GM21737 (cell line): ENCODE measurements around the gene MALL.
"Not testable (repeated sequence)": the region's sequence is repeated elsewhere in the genome, so short reads cannot be mapped to it uniquely, and the experiment has no call there.

Source experiments
- ATAC-seq: cut with Tn5 transposase; IDR thresholded peaks from one replicate; pipeline ENCODE4 v1.9.1; 2021; ENCODE audit warnings: mild to moderate bottlenecking, moderate library complexity; ENCODE audit not compliant: unreplicated experiment

The MALL gene

GRCh38 chr2:110121052-110121334, 5.4 kb upstream of the MALL start:
- no peak for ATAC-seq

GRCh38 chr2:110120171-110121051, 4.8 kb upstream of the MALL start:
- no peak for ATAC-seq

- no peak for ATAC-seq
Observed at GRCh38 chr2:110116033-110116710, 550 bp upstream of the MALL start.

GRCh38 chr2:110114831-110115255, 779 bp downstream of the MALL start:
- no peak for ATAC-seq

- no peak for ATAC-seq
Observed at GRCh38 chr2:110113961-110114591, 1.5 kb downstream of the MALL start.

- ATAC-seq = not testable (repeated sequence)
Observed at GRCh38 chr2:110108291-110108690, 7.3 kb downstream of the MALL start.

GRCh38 chr2:110107092-110108079, 8.2 kb downstream of the MALL start:
- ATAC-seq = no peak

GRCh38 chr2:110106642-110107041, 9.0 kb downstream of the MALL start:
- no peak for ATAC-seq

GRCh38 chr2:110105608-110106467, 9.8 kb downstream of the MALL start:
- ATAC-seq = no peak

DNA sequence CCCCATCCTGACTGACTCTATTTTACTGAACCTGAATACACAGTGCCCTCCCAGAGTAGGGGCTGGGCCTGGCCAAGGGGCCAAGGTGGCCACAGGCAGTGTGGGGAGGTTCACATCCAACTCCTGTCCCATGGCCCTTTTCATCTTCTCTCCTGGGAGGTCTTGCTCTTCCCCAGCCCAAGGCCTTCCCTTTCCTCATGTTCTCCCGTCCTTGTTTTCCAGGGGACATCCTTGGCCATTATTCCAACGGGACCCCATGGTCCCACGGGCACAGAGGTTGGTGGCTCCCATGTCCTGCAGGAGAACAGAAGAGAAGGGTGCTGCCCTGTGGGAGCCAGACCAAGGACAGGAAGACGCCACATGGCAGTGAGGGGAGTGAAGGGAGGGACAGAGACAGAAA, 10.4 kb downstream of the MALL start:
- no peak for ATAC-seq

DNA sequence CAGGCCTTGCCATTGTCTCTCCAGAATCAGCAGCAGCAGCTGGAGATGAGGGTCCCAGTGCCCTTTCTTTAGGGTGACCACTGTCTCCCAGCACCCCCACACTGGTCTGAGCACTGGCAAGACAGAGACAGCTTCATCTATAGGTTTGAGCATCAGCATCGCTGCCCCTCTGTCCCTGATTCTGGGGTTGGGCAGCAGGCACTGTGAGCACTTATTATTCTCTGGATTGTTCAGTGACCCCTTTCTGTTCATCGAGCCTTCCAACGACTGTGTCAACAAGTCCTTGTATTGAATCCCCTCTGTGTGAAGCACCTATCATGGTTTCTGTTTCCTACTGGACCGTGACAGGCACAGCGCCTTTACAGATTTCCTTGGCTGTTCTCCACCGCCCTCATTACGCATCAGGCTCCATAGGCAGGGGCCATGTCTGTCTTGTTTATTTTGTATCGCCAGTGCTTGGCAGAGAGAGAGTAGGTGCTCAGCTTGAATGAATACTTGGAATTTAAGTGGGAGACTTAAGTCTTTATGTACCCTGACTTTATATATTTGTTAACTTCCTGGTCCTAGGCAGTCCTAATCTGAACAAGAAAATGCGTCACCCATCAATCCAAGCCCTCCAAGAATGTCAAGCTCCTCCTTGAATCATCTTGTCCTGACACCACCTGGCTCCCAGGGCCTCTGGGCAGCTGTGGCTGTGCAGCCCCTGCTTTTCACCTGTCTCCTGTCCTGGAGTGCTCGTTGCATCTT, 11.4 kb downstream of the MALL start:
- no peak for ATAC-seq

DNA sequence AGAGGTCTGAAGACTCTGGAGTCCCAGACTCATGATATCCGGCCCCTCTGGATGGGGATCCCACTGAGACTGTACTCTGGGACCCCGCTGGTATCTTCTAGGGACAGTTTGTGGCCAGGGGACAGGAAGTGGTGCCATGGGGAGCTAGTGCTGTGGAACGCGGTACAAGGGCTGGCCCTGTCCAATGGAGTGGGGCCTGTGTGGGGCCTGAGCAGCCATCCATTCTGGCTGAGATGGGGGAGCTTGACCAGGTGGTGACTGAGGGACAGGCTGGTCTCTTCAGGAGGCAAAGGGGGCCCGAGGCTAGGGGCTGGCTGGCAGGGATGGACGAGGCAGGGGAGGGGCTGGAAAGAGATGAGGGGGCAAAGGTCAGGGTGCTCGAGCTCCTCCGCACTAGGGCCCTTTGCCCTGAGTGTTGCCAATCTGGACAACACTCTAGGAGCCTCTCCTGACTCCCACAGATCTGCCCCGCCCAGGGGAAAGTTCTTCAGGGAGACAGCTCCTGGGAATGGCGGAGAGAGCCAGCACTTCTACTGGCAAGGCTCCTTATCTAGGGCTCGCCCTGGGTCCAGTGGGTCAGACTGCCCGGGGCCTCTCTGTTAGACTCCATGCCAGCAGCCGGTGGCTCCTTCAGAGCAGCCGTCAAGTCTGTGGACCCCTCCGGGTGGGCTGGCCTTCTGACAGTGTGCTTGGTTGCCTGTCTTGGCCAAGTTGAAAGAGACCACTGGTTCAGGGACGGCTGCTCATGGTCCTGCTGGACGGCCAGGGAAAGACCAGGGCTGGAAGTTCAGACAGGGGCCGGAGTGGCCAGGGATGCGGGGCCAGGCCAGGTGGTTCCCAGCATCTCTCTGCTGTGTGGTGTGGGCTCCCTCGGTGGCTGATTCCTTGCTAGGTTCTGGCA, 12.3 kb downstream of the MALL start:
- ATAC-seq = no peak

DNA sequence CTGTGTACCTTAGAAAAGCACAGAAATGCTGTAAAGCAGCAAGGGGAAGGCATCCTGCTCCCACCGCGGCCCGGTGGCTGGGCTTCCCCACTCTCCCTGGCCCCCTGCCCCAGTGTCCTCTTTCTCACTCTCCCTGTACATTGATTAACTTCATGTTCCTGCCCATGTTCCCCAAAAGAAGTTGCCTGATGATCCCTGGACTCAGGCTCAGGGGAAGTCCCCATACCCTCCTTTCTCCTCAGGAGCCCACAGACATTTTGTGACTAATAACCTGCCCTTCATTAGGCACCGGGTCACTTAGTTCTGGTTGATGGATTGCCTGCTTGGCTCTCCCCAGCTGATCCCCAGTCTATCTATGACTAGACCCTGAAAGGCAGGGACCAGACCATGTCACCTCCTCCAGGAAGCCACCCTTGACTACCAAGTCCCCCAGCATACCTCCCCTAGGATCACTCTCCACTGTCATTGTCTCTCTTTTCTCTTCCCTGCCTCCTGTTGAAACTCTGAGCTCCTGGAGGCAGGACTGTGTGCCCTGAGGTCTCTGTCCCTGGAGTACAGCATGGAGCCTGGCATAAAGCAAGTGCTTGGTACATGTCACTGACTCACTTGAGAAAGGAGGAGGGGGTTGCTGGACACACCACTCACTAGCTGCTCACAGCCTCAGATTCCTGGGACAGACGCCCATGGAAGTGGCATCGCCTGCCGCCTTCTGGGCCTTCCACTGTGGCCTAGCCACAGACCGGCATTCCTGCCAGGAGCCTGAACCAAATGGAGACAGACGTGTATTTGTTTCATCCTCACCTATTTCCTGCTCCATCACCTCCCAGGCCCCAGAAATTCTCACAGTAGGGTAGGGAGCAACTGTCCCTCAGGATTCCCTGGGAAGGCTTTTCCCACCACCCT, 13.5 kb downstream of the MALL start:
- no peak for ATAC-seq

DNA sequence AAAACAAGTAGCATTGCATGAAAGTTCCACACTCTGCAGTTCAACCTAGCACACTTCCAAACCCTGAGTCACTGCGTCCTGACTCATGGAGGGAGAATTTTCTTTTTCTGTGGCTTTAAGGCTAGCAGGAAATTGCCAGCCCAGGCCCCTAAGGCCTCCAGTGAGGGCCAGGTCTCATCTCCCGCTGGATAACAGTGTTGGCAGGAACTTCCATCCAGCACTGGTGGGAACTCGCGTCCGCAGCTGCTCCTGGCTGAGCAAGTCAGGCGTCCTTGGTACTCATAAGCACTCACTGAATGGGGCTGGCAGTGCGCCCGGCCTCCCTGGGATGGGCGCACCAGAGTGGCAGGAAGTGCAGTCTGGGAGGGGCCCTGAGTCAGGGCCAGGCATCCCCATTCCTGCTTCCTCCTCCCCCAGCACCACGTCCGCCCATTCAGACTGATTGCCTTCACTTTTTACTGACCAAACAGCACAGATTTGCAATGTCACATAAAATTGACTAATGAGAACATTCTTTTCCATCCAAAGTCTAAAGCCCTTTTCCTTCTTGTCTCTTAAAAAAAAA, 14.3 kb downstream of the MALL start:
- ATAC-seq = no peak

- not testable (repeated sequence) for ATAC-seq
Observed at GRCh38 chr2:110100880-110101279, 14.7 kb downstream of the MALL start.

DNA sequence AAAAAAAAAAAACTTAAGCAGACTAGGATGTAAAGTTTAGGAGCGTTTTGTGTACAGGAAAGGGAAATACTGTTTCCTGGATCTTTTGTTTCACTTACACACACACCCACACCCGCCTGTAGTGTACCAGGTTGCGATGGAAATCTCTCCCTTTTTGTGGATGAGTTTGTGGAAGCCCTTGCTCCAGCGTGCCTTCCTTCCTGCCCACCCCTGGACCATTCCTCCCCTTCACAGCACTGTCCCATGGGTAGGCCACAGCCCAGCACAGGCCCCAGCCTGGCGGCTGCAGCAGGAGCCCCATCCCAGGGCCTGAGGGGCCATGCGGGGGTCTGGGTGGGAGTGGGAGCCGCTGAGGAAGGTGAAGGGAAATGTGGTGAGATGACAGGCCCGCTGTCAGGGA, 15.1 kb downstream of the MALL start:
- no peak for ATAC-seq
